Activated naive CD4-positive, alpha-beta T cell (primary cell): ENCODE results near the gene BET1.

Experiments
- DNase-seq, 4 experiments: peaks; one replicate each; lab custom pipeline; 2025; lab: John Stamatoyannopoulos, UW

Gene BET1

DNA sequence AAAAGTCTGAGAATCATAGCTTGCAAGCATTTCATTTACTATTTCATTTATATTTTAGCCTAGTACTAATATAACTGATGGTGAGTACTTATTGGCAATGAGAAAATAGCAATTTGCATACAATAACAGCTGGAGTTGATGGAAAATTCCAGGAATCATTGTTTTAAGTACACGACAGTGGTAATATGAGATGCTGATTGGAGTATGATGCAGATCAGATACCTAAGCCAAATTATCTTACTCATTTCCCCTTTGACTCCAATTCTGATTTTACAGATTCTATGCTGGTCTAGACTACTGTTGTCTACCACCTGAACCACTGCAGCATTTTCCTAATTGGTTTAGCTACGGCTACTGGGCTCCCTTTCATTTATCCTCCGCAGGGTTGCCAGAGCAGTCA lies 45.9 kb downstream of the BET1 start:
- DNase-seq = no peak

DNA sequence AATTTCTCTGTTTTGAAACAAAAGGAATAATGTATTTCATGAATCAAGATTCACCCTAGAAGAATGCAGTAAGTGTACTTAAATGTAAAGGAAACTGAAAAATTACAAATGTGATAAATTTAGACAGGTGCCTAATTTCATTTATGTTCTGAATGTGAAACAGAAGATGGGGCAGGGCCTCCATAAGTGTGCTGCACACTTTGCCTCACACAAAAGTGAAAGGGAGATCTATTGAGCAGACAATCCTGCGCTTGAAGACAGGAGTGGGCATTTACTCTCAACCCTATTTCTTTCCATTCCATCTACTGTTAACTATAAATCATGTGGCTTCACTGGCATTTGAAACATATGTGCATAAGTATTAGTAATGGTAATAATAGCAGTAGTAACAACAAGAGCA lies 46.4 kb downstream of the BET1 start:
- no peak for DNase-seq

DNA sequence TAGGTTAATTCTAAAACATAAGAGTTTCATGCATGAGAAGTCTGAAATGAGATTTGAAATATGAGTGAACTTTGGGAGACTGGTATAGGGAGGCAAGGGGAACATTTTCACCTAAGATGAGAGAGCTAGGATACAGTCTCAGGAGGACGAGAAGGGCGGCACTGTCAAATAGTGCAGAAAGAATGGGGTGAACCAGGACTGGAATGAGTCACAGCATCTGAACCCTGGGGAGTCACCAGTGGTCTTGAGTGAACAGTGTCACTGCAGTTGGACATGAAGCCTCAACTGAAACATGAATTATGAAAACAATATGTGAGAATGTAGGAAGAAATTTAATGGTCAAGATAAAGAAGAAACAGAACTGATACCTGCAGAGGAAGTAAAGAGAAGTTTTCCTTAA lies 48.9 kb downstream of the BET1 start:
- no peak for DNase-seq

DNA sequence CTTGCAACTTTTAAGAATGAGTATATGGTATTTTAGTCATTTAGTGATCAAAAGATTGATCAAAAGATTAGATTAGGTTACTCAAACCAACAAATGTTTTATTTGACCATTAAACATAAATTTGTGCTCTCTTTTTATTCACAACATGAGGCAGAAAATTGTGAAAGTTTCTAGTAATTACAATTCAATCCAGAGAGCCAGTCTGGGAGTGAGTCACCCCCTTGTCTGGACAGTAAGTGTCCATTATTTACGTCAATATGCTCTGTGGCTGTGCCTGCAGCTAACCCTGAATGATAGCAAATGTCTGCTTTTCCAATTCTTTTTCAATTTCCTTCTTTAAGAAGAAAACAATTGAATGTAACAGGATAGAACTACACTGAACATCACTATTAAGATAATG lies 54.7 kb downstream of the BET1 start:
- DNase-seq = no peak

DNA sequence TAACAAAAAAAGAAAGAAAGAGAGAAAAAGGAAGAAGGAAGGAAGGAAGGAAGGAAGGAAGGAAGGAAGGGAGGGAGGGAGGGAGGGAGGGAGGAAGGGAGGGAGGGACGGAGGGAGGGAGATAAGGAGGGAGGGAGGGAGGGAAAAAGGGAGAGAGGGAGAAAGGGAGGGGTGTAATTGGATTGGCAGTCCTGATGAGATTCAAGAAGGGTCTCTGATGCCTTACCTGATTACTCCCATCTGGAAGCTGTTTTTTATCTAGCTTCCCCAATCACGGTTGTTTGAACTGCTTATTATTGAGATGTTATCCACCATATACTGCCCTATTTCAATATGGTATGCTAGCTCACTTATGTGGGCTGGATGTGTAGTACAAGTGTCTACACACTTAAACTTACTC lies 55.3 kb downstream of the BET1 start:
- no peak for DNase-seq

DNA sequence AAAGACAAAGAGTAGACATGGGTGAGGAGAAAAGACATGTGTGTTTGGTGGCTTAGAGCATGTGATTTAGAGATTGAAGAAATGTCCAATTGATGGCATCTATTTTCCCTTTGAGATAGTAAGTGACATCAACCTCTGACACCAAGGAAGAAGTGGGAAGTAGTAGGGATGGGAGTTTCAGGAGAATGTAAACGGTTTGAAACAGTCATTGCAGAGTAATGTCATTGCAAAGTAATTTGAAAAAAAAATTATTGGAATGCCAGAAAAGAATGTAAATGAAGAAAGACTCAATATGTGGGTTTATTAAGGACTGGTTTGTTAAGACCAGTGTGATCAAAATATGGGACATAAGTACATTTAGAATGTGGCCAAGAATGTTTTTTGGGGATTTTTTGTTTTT lies 56.0 kb downstream of the BET1 start:
- DNase-seq = no peak

DNA sequence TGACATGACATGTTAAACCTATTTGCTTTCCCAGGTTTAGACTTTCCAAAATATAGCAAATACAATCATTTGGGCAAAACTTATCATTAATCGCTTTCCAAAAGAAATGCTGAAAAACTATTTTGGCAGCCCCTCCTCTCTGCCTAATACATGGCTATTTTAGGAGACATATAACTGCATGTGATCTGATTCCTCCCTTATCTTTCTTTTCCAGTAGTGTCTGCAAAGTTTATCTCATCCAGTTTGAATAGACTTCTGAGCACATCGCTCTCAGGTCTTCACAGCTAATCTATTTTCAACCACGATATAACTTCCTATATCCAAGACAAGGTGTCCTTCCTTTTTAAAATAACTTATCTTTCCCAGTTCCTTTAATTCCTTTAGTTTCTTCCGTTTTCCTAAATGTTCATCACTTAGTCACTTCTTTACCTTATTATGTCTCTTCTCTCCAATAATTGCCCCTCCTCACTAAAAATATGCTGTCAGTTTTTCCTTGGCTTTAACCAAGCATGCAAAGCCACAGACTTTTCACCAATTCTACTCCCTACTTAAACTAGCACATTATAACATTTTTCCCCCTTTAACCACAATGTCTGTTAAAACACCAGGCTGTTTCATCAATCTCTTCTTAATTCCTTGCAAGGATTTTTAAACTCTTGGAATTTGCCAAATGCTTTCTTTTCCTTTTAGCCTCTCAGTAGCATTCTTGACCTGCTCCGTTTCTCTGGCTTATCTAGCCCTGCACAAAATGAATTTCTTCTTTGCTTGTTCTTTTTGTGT lies 58.2 kb downstream of the BET1 start:
- no peak for DNase-seq

DNA sequence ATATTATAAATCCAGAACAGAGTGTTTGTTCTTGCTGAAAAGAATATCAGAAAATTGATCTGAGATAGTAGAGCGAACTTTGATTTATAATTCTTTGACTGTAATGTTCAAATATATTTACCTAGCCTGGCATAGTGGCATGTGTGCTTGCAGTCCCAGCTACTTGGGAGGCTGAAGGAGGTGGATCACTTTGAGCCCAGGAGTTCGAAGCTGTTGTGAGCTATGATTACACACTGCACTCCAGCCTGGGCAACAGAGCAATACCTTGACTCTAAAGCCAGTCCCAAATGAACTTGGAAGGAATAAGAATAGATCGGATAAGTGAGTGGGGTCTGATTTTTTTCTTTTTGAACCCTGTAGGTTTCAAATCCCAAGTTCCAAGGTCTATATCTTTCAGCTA lies 59.1 kb downstream of the BET1 start:
- DNase-seq = no peak

DNA sequence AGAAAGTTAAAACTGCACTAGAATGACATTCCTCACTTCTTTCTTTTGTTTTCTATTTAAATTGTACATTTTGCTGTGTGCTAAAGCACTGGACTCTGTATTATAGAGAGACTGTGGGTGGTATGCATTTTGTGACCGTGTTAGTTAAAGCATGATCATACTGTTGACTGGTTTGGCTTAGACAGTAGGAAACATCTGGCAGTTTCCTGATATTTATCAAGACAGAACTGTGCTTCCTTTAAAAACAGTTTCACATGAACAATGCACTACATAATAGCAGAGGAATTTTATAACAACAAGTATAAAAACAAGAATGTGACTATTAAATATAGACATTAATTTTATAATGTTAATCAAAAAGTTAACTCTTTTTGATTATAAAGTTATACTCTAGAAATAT lies 59.5 kb downstream of the BET1 start:
- no peak for DNase-seq

DNA sequence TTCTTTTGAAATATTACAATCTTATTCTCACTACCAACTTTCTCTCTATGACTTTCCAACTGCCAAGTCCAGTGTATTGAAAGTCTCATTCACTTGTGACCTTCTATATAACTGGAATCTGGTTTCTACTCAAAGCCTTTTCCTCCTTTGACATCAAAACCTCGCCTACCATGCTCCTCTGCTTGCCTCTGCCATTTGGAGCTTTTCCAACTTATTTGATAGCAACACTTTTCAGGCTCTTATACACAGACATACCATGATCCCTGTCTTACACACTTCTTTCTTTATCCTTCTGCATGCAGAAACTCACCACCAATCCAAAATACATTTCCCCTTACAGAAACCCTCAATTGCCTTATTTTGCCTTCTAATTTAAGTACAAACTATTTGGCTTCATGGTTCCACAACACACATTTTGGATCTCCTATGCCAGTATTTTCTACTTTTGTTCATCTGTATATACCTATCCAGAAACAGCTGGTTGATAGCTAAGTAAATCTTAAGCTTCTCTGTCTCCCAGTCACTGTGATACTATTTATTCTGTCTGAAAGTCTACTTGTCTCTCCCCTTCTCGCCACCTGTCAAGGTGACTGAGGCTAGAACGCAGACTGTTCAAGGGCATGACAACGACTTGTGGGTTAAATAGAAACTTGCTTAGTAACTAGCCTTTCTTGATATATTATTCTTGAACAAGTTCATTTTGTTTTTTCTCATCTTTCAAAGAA lies 60.2 kb downstream of the BET1 start:
- DNase-seq = no peak
